SK-N-DZ (cell line): ENCODE results near the gene RNF41.
A peak's percentile ranks its signal among the peaks of the same experiment; 100 is the strongest.

Experiments
- DNase-seq: peaks from one replicate; pipeline ENCODE4 v3.0.0-alpha.2; 2015; ENCODE audit warnings: low spot score

RNF41 gene

DNA sequence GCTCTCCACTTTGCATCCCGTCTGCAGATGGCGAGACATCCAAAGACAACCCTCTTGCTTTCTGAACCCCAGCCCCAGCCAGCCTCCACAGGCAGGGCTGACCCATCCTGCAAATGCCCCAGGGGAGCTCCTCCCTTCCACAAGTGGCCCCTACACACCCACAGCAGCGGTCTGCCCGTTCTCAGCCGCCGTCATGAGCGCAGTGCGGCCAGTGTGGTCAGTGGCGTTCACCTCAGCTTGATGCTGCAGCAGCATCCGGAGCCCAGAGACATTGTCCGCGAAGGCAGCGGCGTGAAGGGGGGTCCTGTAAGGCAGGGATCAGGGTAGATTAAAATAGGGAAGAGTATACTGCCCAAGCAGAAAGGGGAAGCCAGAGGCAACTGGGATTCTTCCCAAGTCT, 22.8 kb upstream of the RNF41 start:
- DNase-seq, result no peak

DNA sequence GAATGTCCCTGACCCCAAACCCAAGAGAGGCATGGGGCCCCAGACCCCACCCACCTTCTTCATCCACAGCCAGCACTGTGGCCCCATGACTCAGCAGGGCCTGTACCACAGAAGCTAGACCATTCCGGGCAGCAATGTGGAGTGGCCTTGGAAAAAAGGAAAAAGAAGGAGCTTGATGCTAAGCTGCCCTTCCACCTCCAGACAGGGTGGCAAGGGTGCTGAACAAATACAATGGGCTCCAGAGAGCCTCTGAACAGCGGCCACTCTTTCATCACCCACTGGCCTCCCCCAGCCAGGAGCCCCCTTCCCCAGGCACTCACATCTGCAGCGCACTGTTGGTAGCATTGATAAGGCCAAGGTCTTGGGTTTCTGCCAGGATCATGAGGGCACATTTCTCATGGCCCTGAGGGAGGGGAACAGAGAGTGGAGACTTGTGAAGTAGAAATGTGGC, 22.0 kb upstream of the RNF41 start:
- no peak for DNase-seq

DNA sequence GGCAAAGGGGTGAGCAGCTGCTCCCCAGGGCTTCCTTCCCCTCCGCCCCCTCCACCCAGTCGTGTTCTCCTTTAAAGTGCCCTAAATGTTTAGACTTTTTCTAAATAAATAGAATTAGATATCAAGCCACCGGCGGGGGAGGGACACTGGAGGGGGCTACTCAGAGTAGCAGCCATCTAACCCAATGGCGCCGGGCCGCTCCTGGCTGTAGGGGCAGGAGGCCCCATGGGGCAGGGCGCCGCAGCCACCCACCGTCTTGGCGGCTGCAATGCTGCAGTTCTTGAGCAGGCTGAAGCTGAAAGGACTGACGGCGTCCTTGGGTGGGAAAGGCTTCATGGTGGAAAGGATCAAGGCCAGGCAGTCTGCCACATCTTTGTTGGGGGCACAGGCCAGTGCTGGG, 21.3 kb upstream of the RNF41 start:
- DNase-seq, result no peak

DNA sequence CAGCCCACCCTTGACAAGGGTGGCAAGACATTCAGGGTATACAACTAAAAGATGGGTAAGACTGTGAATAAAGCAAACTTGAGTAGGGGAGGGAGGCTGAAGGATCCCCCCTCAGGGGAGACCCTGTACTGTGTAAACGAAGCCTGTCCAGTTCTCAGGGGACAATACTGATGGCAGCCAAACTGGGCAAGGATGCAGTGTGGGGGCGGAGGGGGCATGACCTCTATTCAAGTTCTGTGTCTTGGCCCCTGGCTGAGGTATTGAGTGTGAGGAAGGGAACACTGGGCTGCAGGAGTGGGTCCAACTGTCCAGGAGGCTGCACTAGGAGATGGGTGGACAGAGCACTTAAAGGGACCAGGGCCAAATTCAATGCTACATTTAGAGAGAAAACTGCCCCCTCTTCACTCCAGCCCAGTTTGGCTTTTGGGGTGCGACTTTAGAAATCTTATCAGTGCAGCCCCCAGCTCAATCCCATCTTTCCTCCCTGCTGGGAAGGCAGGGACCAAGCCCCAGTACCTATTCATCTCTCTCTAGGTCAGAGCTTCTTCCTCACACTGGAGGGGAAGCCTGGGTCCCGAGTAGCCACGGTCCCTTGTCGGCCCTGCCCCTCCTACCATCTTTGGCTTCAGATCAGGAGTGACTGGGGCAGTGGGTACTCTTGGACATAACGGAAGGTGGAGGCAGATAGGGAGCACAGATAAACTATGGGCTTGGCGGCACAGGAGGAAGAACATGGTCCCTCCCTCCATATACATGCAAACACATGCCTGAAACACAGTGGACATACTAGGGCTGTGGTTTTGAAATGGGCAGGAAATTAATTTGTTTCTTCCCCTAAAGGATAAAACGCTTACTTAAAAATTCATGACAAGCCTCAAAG, 19.9 kb upstream of the RNF41 start:
- no peak for DNase-seq

DNA sequence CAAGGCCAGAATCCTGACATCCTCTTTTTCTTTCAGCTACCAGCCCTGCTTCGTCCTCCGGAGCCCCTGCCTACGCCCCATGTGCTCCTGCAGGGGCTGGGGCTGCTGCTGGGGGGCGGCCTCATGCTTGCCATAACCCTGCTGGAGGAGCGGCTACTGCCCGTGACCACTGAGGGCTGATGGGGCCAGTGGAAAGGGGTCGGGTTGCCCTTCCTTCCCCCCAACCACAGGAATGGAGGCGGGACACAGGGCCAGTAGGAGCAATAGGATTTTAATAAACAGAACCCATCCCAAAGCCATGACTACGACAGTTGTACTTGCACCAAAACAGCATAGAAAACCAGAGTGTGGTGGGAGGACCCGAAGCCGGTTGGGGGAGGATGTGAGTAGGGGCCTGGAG, 15.8 kb upstream of the RNF41 start:
- DNase-seq, result no peak

DNA sequence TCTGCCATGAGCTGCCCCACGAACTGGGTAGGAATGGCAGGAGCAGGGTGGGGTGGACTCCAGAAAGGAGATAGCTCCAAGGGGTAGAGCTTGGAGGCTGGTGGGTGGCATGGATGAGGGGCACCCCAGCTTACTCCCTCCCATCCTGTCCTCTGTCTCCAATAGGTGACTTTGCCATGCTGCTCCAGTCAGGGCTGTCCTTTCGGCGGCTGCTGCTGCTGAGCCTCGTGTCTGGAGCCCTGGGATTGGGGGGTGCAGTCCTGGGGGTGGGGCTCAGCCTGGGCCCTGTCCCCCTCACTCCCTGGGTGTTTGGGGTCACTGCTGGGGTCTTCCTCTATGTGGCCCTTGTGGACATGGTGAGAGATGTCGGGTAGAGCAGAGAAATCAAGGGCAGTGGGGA, 15.3 kb upstream of the RNF41 start:
- no peak for DNase-seq

DNA sequence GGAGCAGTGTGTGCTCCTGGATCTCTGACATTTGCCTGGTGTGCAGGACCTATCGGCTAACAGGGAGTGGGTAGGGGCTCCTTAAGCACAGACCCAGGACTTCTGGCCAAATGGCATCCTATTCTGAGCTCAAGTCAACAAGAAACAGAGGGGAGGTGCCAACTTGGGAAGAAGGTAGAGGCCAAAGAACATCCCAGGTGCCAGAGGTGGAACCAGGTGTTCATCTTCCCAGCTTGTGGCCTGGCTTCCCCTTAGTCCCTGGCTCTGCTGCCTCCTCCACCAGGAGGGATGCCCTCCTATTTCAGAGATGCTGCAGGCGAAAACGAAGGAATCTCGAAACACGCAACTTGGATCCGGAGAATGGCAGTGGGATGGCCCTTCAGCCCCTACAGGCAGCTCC, 14.4 kb upstream of the RNF41 start:
- DNase-seq, result no peak

DNA sequence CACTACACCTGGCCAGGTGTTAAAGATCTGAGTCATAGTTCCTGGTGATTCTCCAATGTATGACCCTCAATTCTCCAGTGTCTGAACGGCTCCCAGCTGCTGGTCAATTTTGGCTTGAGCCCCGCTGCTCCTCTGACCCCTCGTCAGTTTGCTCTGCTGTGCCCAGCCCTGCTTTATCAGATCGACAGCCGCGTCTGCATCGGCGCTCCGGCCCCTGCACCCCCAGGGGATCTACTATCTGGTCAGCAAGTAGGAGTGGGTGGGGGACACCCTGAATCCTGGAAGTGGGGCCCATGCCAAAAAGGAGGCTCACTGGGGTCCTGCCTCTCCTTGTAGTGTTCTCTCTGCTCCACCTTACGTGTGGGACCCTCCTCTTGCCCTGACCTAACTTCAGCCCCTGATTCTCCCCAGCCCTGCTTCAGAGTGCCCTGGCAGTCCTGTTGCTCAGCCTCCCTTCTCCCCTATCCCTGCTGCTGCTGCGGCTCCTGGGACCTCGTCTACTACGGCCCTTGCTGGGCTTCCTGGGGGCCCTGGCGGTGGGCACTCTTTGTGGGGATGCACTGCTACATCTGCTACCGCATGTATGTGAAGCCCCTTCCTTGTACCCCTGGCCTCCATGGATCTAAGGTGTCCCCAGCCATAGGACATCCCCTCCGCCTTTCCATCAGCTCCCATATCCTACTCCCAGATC, 13.2 kb upstream of the RNF41 start:
- DNase-seq, result no peak

DNA sequence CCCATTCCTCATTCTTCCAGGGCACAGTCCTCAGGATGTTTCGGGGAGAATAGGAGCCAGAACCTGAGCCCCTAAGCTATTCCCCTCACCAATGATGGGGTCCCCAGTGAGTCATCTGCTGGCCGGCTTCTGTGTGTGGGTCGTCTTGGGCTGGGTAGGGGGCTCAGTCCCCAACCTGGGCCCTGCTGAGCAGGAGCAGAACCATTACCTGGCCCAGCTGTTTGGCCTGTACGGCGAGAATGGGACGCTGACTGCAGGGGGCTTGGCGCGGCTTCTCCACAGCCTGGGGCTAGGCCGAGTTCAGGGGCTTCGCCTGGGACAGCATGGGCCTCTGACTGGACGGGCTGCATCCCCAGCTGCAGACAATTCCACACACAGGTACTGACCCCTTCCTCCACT, 9.5 kb upstream of the RNF41 start:
- no peak for DNase-seq

DNA sequence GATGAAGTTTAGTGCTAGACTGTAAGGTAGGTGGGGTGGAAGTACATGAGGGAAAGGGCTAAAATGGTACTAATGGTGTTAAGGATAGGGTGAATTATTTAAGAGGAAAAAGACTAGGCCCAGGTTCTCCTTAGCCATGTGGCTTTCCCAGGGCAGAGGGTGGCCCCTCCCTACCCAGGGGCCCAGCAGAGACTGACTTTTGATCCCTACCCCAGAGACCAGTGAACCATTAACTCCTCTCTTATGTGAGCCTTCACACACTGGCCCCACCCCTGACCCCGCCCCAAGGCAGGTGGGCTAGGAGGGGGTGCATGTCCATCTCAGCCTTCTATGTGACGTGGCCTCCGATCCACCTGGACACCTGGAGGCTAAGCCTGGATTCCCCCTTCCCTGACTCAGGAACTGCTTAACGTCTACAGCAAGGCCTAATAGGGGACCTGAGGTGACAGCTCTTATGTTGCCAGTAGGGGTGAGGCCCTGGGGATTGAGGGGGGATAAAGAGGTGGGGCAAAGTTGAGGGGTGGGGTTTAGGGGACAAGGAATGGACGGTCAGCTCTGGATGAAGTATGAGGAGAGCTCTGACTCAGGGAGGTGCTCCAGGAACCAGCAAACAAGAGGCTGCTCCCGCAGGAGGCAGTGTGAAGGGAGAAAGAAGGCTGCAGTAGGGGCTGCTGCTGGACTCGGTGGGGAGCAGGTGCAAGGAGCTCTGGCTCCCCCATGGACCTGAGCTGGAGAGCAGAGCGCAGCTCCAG, 8.9 kb upstream of the RNF41 start:
- no peak for DNase-seq

DNA sequence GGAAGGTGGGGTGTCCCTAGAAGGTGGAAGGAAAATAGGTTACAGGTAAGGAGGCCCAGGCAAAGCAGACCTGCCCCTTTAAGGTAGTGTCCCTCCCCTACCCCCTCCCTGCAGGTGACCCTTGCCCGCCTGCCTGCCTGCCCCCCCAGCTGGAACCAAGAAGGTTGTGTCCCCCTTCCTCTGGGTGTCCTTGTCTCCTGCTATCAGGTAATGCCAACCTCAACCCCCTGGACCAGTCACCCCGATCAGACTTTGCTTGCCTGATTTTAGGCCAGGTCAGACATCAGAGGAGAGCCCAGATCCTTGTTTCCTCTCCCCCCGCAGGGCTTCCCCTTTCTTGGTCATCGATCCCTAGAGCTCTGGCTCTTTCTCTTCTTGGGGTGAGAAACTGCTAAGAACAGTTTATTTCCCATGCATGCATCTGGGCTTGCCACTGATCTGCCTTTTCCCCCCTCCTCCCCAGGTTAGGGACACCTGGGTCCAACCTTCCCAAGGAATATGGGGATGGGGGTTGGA, 8.3 kb upstream of the RNF41 start, which contains the start of gene SLC39A5:
TSS of gene SLC39A5 (plus strand) at position 136 of the 516 bp plus-strand sequence. CDS start 1,224 bp downstream, outside the sequence.
- no peak for DNase-seq

DNA sequence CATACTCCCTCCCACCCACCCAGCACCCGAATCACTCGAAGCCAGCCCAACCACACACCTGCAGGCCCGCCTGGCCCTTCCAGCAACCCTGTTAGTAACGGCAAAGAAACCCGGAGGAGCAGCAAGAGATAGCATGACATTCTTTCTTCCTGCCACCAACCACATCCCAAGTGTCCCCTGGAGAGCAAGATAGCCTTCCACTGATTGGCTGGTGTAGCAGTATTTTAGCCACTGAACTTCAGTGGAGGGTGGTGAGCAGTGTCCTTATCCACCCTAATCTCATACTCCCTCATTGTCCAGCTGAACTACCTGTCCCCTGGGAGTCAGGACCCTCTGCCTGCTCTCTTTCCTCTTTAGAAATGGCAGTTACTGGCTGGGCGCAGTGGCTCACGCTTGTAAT, 7.4 kb upstream of the RNF41 start:
- DNase-seq, result no peak

DNA sequence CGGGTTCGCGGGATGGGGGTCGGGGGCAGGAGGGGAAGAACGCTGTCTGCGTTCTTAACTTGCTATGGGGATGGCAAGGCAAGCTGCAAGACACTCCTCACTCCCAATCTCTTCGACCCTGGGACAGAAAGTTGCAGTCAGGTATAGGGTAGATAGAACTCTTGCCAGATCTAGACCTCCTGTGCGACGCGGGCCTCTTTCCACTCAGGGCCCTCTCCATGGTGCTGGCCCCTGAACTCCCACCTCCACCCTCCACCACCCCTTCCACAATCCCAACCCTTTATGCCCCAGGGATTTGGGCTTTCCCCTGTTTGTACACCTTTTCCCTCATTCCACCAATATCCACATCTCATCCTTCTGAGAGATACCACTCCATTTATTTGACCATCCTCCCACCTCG, 3.2 kb upstream of the RNF41 start:
- DNase-seq, result no peak

DNA sequence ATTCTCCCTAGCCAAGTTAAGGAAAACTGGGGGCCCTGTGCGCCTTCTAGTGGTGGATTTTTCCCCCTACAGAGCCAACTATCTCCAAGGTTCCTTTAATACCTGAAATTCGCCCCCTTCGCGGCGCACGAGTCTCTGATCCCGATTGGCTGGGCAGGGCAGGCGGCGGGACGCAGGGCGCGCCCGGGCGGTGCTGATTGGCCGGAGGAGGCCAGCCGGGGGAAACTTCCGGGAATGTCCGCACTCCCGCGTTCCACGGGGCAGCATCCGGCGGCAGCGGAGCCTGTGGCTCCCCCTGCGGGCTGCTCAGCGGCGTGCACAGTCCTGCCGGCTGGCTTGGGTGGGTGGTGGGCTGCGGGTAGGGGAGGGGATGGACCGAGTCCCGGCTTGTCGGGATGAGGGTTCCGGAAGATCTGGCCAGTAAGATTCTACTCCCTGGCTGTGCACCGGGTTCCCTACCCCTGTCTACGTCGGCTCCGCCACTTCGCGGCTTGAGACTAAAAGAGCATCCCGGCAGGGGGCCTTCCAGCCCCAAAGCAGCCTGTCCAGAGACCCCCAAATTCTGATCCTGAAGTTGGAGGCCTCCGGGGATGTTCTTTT, 2.5 kb upstream of the RNF41 start, which contains the start of gene NABP2:
TSS of gene NABP2 (plus strand) at position 241 of the 600 bp plus-strand sequence. CDS start 515 bp downstream, outside the sequence.
- peak; percentile 98 for DNase-seq

DNA sequence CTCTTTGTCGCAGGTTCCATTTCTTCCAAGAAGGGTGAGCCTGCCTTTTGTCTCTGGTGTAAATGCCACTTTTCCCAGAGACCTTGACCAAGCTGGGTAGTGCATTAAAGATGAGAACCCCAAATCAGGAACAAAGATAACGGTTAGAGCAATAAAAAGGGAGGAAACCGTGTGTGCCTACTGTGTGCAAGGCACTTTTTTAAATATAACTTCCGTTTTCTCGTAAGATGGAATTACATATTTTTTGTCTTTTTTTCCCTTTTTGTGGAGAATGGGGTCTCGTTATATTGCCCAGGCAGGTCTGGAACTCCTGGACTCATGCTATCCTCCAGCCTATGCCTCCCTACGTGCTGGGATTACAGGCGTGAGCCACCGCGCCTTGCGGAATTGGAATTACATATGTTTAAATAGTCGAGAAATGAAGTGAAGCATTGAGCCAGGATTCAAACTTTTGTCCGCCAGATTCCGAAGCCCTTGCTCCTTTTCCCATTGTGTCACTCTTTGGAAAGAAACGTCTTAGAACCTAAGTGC, 1.9 kb upstream of the RNF41 start:
- DNase-seq, result no peak

DNA sequence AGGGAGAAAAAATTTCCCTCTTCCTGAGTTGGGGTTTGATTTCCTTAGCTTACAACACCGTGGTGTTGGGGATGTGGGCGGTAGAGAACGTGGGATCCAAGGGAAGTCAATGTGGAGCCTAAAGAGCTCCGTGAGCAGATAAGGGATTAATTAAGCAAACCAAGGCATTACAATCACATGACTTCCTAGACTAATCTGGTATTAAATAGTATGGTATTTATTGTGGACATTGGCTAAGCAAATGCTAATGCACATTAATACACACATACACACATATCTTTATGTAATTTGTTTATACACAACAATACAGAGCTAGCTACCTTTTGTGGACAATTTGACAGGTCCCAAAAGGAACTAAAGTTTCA, 791 bp upstream of the RNF41 start:
- DNase-seq, result no peak

DNA sequence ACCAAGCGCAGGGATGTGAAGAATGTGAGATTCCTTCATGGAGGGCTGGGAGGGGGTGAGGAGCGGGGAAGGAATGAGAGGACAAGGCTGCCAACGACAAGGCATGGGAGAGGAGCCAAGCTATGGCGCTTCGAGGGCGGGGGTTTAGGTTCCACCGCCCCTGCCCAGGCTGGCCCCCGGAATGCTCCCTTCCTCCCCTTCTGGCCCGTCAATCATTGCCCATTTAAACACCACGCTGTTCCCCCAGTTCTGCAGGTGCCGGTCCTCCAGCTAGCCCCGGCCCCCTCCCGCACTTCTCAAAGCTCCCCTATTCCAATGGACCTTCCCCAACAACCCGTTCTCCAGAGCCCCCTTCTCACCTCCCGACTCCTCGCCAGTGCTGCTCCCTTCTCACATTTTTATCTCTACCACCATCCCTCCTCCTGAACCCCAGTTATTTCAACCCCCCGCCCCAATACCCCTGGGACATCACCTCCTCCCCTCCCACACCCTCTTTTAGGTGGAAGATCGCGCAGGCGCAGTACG, 428 bp downstream of the RNF41 start:
- peak; percentile 36 for DNase-seq

DNA sequence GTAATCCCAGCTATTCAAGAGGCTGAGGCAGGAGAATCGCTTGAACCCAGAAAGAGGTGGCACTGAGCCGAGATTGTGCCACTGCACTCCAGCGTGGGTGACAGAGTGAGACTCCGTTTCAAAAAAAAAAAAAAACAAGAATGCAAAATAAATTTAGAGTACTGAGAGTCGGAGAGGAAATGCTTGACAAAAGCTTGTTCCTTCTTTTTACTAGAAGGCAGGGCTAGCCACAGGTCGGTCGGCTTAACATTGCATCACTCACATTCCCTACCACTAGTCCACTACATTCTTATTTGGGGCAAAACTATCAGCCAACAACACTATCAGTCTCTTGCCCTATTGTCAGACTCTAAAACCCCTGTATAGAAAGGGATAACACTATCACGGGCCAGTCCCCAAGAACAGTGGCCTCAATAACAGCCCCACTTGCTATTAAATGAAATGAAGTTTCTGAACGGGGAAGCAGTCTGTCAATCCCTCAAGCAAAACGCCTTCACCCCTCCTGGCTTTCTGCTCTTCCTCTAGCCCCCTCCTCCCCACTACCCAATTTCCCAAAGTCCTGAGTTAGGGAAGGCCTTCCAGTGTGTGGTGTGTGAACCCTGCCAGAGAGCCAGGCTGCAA, 1.0 kb downstream of the RNF41 start:
- no peak for DNase-seq

DNA sequence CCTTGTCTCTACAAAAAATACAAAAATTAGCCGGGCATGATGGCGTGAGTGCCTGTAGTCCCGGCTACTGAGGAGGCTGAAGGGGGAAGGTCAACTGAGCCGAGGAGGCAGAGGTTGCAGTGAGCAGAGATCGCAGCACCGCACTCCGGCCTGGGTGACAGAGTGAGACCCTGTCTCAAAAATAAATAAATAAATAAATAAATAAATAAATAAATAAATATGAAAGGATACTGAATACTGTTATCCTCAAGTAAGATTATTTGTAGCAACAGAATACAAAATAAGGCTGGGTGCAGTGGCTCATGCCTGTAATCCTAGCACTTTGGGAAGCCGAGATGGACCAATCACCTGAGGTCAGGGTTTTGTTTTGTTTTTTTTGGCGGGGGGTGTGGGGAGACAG, 1.9 kb downstream of the RNF41 start:
- DNase-seq, result no peak

DNA sequence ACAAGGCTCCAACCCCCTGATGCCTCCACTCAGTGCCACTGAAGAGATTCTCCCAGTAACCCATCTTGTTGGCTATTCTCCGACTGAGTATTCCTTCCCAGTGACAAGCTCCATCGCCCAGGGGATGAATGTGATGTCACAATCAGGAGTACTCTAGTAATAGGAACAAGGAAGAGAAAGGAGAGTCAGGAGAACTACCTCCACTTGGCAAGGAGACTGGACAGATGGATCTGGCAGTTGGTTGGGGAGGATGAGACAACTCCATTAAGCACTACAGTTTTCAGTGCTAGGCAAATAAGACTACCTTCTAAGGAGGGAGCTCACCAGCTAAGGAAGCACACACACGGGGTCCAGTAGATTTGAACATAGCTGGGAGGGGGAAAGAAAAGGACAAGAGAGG, 5.3 kb downstream of the RNF41 start:
- DNase-seq, result no peak

DNA sequence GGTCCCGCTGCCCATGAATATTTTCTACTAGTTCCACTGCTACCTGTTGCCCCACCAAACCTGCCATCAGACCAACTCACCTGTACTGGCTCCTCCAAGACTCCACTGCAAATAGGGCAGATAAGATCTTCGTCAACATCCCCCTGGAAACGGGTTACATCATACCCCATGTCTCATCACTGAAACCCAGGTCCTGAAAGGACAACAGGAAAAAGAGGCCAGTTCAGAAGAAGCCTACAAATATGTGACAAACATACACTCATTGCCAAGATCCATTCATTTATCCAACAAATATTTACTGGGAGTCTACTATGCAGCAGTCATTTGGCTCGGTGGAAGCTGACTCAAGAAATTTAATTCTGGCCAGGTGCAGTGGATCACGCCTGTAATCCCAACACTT, 7.8 kb downstream of the RNF41 start:
- no peak for DNase-seq
